OCI-LY1 (cell line): ENCODE data around the gene ANKH.
"Not testable (repeated sequence)": the region's sequence is repeated elsewhere in the genome, so short reads cannot be mapped to it uniquely, and the experiment has no call there.

Experiments
- H2AFZ ChIP-seq: fragments of 200-600 bp; sonication (generic), shearing (Covaris generic); 2 replicates; pipeline ENCODE4 v1.6.0; 2014; ENCODE audit warnings: antibody characterized with exemption, mild to moderate bottlenecking, low read length
- H3F3A ChIP-seq: fragments of 200-600 bp; sonication (generic), shearing (Covaris generic); 2 replicates; pipeline ENCODE4 v1.6.0; 2014; ENCODE audit warnings: mild to moderate bottlenecking, antibody characterized with exemption, low read length, moderate library complexity; ENCODE audit not compliant: insufficient read depth
- H3K27ac ChIP-seq: fragments of 200-600 bp; sonication (generic); 2 replicates; pipeline ENCODE4 v1.5.1; 2014; ENCODE audit warnings: low read length, mixed run types, mild to moderate bottlenecking, low read depth; ENCODE audit not compliant: poor library complexity, severe bottlenecking
- H3K27me3 ChIP-seq: fragments of 200-600 bp; sonication (generic); 2 replicates; pipeline ENCODE4 v1.6.0; 2014; ENCODE audit warnings: antibody characterized with exemption, mild to moderate bottlenecking, low read length, moderate library complexity; ENCODE audit not compliant: insufficient read depth
- H3K36me3 ChIP-seq: fragments of 200-600 bp; sonication (generic); 2 replicates; pipeline ENCODE4 v1.6.1; 2014; ENCODE audit warnings: mild to moderate bottlenecking, antibody characterized with exemption, low read length, moderate library complexity, mixed read lengths; ENCODE audit not compliant: insufficient read depth
- H3K4me1 ChIP-seq: fragments of 200-600 bp; sonication (generic); 2 replicates; pipeline ENCODE4 v1.5.1; 2014; ENCODE audit warnings: mild to moderate bottlenecking, low read length, moderate library complexity; ENCODE audit not compliant: insufficient read depth, severe bottlenecking
- H3K4me2 ChIP-seq: fragments of 200-600 bp; sonication (generic), shearing (Covaris generic); 2 replicates; pipeline ENCODE4 v1.6.1; 2014; ENCODE audit warnings: low read length
- H3K4me3 ChIP-seq: fragments of 200-600 bp; sonication (generic); 2 replicates; pipeline ENCODE4 v1.5.1; 2014; ENCODE audit warnings: low read length, low read depth, mild to moderate bottlenecking, mixed read lengths; ENCODE audit not compliant: poor library complexity, severe bottlenecking
- H3K79me2 ChIP-seq: fragments of 200-600 bp; shearing (Covaris generic); 2 replicates; pipeline ENCODE4 v1.6.1; 2016; ENCODE audit warnings: mixed run types, low read length, mixed read lengths; ENCODE audit not compliant: insufficient read depth
- H3K9ac ChIP-seq: fragments of 200-600 bp; sonication (generic), shearing (Covaris generic); 2 replicates; pipeline ENCODE4 v1.6.1; 2014; ENCODE audit warnings: mild to moderate bottlenecking, low read length, mixed read lengths
- H3K9me2 ChIP-seq: fragments of 200-600 bp; sonication (generic), shearing (Covaris generic); 2 replicates; pipeline ENCODE4 v1.6.1; 2014; ENCODE audit warnings: low read depth, mild to moderate bottlenecking, low read length, mixed read lengths
- H3K9me3 ChIP-seq: fragments of 200-600 bp; shearing (Covaris generic); 2 replicates; pipeline ENCODE4 v1.6.1; 2014; ENCODE audit warnings: low read length, mixed read lengths
- H4K20me1 ChIP-seq: fragments of 200-600 bp; sonication (generic), shearing (Covaris generic); 2 replicates; pipeline ENCODE4 v1.6.0; 2016; ENCODE audit warnings: mild to moderate bottlenecking, low read length; ENCODE audit not compliant: insufficient read depth
- EZH2 ChIP-seq: fragments of 200-600 bp; sonication (generic), shearing (Covaris generic); IDR thresholded peaks from 2 replicates; pipeline ENCODE4 v1.8.0; 2017; ENCODE audit warnings: borderline replicate concordance, mixed run types, mild to moderate bottlenecking, antibody characterized with exemption, low read length, moderate library complexity, mixed read lengths
- TF ChIP-seq, protein P1 (sequence below): fragments of 200-600 bp; sonication (generic), shearing (Covaris generic); IDR thresholded peaks from 2 replicates; pipeline ENCODE4 v1.5.1; 2017; ENCODE audit warnings: mild to moderate bottlenecking, antibody characterized with exemption, low read length, moderate library complexity, mixed read lengths

The ANKH gene

DNA sequence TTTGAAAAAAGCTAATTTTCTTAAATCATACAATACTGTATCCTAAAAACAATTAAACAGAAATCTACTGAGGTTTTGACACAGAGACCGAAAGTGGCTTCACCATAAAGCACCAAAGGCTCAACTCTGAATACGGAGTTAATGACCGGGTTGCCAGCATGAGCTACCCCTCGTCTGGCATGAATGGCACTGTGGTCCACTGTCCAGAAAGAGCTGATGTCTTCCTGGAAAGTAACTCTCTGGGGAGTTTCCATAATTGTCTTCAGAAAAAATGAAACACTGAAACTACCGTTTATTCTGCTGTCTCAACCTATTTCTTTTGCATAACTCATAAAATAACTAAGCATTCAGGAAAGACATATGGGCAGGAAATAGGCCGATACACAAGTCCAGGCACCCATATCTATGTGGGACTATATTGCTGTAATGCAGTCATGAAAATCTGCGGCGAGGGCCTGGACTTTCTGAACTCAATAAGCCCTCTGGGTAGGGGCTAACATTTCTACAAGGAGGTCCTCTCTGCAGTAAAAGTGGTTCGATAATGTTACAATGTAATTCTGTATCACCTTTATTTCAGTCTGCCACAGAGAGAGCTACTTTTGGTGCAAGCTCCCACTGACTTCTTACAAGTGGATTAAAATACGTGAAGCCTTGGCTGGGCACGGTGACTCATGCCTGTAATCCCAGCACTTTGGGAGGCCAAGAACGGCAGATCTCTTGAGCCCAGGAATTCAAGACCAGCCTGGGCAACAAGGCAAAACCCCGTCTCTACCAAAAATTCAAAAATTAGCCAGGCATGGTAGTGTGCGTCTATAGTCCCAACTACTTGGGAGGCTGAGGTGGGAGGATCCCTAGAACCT lies 52.4 kb downstream of the ANKH start:
- no peak overlapping the region for H3K4me2 ChIP-seq
- H3K79me2 ChIP-seq: peaks cover 6% of the 10 kb centered on the region; the same call in 1 of the 2 replicates
- H4K20me1 ChIP-seq: no peaks in the 10 kb centered on the region
- H3K4me1 ChIP-seq: peaks cover 8% of the 10 kb centered on the region
- H3K36me3 ChIP-seq: no peaks in the 10 kb centered on the region; the same call in 1 of the 2 replicates
- no peaks in the 10 kb centered on the region for H3K27me3 ChIP-seq
- H2AFZ ChIP-seq: no peak overlapping the region
- TF ChIP-seq, protein P1, sequence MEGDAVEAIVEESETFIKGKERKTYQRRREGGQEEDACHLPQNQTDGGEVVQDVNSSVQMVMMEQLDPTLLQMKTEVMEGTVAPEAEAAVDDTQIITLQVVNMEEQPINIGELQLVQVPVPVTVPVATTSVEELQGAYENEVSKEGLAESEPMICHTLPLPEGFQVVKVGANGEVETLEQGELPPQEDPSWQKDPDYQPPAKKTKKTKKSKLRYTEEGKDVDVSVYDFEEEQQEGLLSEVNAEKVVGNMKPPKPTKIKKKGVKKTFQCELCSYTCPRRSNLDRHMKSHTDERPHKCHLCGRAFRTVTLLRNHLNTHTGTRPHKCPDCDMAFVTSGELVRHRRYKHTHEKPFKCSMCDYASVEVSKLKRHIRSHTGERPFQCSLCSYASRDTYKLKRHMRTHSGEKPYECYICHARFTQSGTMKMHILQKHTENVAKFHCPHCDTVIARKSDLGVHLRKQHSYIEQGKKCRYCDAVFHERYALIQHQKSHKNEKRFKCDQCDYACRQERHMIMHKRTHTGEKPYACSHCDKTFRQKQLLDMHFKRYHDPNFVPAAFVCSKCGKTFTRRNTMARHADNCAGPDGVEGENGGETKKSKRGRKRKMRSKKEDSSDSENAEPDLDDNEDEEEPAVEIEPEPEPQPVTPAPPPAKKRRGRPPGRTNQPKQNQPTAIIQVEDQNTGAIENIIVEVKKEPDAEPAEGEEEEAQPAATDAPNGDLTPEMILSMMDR: no peak
- no peak for TF ChIP-seq EZH2
- H3K9ac ChIP-seq: no peak overlapping the region
- no peaks in the 10 kb centered on the region for H3K9me2 ChIP-seq
- H3K4me3 ChIP-seq: no peak overlapping the region
- 0 out of 2 replicates have a peak, but pooled peaks cover 3% of the 10 kb centered on the region for H3F3A ChIP-seq
- H3K9me3 ChIP-seq: no peaks in the 10 kb centered on the region
- no peak overlapping the region for H3K27ac ChIP-seq

DNA sequence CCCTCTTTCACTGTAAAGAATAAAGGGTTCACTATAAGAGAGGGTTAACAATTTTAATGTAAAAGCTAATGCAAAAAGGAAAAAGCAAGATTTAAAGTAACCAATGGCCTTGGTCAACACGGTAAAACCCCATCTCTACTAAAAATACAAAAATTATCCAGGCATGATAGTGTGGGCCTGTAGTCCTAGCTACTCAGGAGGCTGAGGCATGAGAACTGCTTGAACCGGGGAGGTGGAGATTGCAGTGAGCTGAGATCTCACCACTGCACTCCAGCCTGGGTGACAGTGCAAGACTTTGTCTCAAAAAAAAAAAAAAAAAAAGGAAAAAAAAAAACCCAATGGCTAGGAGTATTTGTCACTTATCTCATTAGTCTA lies 53.8 kb downstream of the ANKH start:
- H3K9ac ChIP-seq, H3K27me3 ChIP-seq, H3K4me3 ChIP-seq, H4K20me1 ChIP-seq, H3F3A ChIP-seq, H3K9me3 ChIP-seq, H2AFZ ChIP-seq, H3K4me2 ChIP-seq, H3K9me2 ChIP-seq, H3K79me2 ChIP-seq, H3K27ac ChIP-seq, H3K36me3 ChIP-seq: not testable (repeated sequence)
- peaks cover 13% of the 10 kb centered on the region for H3K4me1 ChIP-seq

DNA sequence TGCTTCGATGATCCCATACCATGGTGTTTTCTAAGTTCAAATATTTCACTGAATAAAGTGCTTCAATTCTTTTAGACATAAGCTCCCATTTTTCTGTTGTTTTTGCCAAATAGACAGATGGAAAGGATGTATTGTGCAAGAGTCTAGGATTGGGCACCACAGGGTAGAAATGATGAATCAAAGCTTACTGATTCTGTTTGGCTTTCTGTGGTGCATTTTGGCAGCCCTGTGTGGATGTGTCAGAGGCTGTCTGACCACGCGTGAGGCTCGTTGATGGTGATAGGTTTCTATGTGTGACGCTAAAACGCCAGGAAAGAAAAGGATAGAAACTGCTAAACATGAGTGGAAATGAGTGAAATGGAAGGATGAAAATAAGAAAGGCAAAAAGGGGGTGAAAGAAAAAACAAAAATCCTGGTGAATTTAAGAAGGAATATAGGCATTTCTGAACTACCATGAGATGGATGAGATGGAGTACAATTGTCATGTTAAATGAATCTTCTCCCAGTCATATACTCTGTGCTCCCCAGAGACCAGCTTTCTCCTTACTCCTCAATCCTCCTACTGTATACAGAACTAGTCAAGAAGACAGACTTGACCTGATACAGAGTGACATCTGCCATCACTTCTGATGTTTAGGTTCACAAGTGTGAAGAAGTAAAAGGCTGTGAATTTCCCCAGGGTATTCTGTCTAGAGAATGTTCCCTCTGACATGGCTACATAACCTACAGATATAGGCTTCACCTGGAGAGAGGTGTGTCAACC lies 54.4 kb downstream of the ANKH start:
- H3K4me2 ChIP-seq: no peak overlapping the region
- TF ChIP-seq, protein P1: no peak
- no peaks in the 10 kb centered on the region for H3K9me2 ChIP-seq
- no peak overlapping the region for H3K9ac ChIP-seq
- H3F3A ChIP-seq: 0 out of 2 replicates have a peak, but pooled peaks cover 3% of the 10 kb centered on the region
- H3K27me3 ChIP-seq: no peaks in the 10 kb centered on the region
- no peaks in the 10 kb centered on the region; the same call in 1 of the 2 replicates for H3K36me3 ChIP-seq
- no peaks in the 10 kb centered on the region for H4K20me1 ChIP-seq
- H3K79me2 ChIP-seq: peaks cover 5% of the 10 kb centered on the region; the same call in 1 of the 2 replicates
- no peak overlapping the region for H2AFZ ChIP-seq
- no peak overlapping the region for H3K4me3 ChIP-seq
- H3K4me1 ChIP-seq: peaks cover 19% of the 10 kb centered on the region
- H3K27ac ChIP-seq: no peak overlapping the region
- no peaks in the 10 kb centered on the region for H3K9me3 ChIP-seq
